A673 (cell line): ENCODE data around the gene MSRB1. TPM values are rescaled to one million over a fixed set of nuclear protein-coding genes. Genes with fewer than 3 reads are reported as not detected.

ENCODE experiments used
- BruUV-seq: library from RNA; stranded (reverse); fragments of 400-500 nt; replicated peaks from 2 replicates; lab custom pipeline; 2021; lab: Mats Ljungman, UMichigan
- CTCF ChIA-PET: fragments of 300-600 bp; sonication (Branson Sonifier 250); formaldehyde crosslinking; loops from one replicate; lab custom pipeline; 2022; ENCODE audit warnings: antibody characterized with exemption; lab: Charles Lee
- POLR2A ChIA-PET: fragments of 300-600 bp; sonication (Branson Sonifier 250); formaldehyde crosslinking; loops from one replicate; lab custom pipeline; 2022; ENCODE audit warnings: antibody characterized with exemption; ENCODE audit not compliant: low non-redundant PET; lab: Charles Lee
- DNase-seq: peaks from one replicate; pipeline ENCODE4 v3.0.0-alpha.2; 2015; ENCODE audit warnings: low spot score
- H3K27ac ChIP-seq: fragments of 200-600 bp; sonication (generic); 2 replicates; pipeline ENCODE4 v1.5.1; 2016; ENCODE audit warnings: mixed run types, low read depth, mild to moderate bottlenecking, mixed read lengths, antibody characterized with exemption, low read length; ENCODE audit not compliant: poor library complexity, severe bottlenecking
- H3K27me3 ChIP-seq: fragments of 200-600 bp; sonication (generic); replicated peaks from 2 replicates; pipeline ENCODE4 v1.6.1; 2017; ENCODE audit warnings: mixed run types, low read depth, mild to moderate bottlenecking, mixed read lengths, antibody characterized with exemption, low read length; ENCODE audit not compliant: insufficient read depth, poor library complexity
- H3K36me3 ChIP-seq: fragments of 200-600 bp; sonication (generic); 2 replicates; pipeline ENCODE4 v1.6.1; 2016; ENCODE audit warnings: mixed run types, mild to moderate bottlenecking, mixed read lengths, antibody characterized with exemption, low read length; ENCODE audit not compliant: insufficient read depth, poor library complexity, severe bottlenecking
- H3K4me1 ChIP-seq: fragments of 200-600 bp; sonication (generic); 2 replicates; pipeline ENCODE4 v1.6.1; 2017; ENCODE audit warnings: mixed run types, mild to moderate bottlenecking, mixed read lengths, antibody characterized with exemption, low read length; ENCODE audit not compliant: insufficient read depth, poor library complexity, severe bottlenecking
- H3K4me3 ChIP-seq: fragments of 200-600 bp; sonication (generic); 2 replicates; pipeline ENCODE4 v1.5.1; 2016; ENCODE audit warnings: low read depth, mixed run types, mild to moderate bottlenecking, mixed read lengths, low read length; ENCODE audit not compliant: poor library complexity, severe bottlenecking
- H3K9me3 ChIP-seq: fragments of 200-600 bp; sonication (generic); 2 replicates; pipeline ENCODE4 v1.6.1; 2016; ENCODE audit warnings: mixed run types, low read depth, mild to moderate bottlenecking, mixed read lengths, antibody characterized with exemption, low read length; ENCODE audit not compliant: poor library complexity, severe bottlenecking
- CTCF ChIP-seq: fragments of 300-800, 200-600 bp; sonication (generic); conservative IDR thresholded peaks from 2 replicates; pipeline ENCODE4 v1.5.1; 2017; ENCODE audit warnings: low read depth, mild to moderate bottlenecking, antibody characterized with exemption, low read length, moderate library complexity, mixed read lengths
- EZH2 ChIP-seq: fragments of 200-600 bp; sonication (generic); IDR thresholded peaks from 2 replicates; pipeline ENCODE4 v1.6.1; 2017; ENCODE audit warnings: borderline replicate concordance, low read depth, mild to moderate bottlenecking, mixed read lengths, antibody characterized with exemption, low read length; ENCODE audit not compliant: poor library complexity, severe bottlenecking
- intact Hi-C: fragments of 100-400 bp; cut with micrococcal nuclease; formaldehyde crosslinking; loops from one replicate; pipeline ENCODE4 v1.10.0; 2022; ENCODE audit not compliant: unreplicated experiment
- total RNA-seq: library from RNA; stranded (reverse); gene quantifications from 2 replicates; pipeline ENCODE4 v1.2.3, GENCODE V29; 2021

MSRB1 gene
- total RNA-seq, 1 experiment from 2014 or later: 17.7 TPM

GRCh38 chr16:1918351-1919326, 24.4 kb downstream of the MSRB1 start, which contains the start of gene HS3ST6:
Gene HS3ST6, minus strand, starts transcription at chr16:1918415. Its CDS starts 92 bp downstream, at chr16:1918323.
- POLR2A ChIA-PET: no interaction called here
- Histone ChIP-seq H3K4me1 (peaks cover 5% of the 10 kb centered on the region), H3K27ac (no peak within 1 kb of the TSS), H3K4me3 (no peak within 1 kb of the TSS), H3K9me3 (no peaks in the 10 kb centered on the region), H3K36me3 (no peaks in the 10 kb centered on the region), H3K27me3 (peaks cover 60% of the 10 kb centered on the region)
- CTCF ChIA-PET: no interaction called here
- BruUV-seq: no TSS peak
- TF ChIP-seq EZH2: peak; percentile 88
- no peak for TF ChIP-seq CTCF
- DNase-seq: no peak
- intact Hi-C loops: no loop called here

GRCh38 chr16:1917665-1918350, 25.2 kb downstream of the MSRB1 start:
- TF ChIP-seq CTCF (no peak), EZH2 (peak; percentile 98)
- Histone ChIP-seq H3K4me3 (no peak overlapping the region), H3K27ac (no peak overlapping the region), H3K27me3 (peaks cover 60% of the 10 kb centered on the region), H3K9me3 (no peaks in the 10 kb centered on the region), H3K4me1 (no peaks in the 10 kb centered on the region), H3K36me3 (no peaks in the 10 kb centered on the region)
- intact Hi-C loops: no loop called here
- BruUV-seq: no TSS peak
- CTCF ChIA-PET: no interaction called here
- POLR2A ChIA-PET: no interaction called here
- DNase-seq: no peak

- no peak overlapping the region for H3K4me3 ChIP-seq
- H3K9me3 ChIP-seq: no peaks in the 10 kb centered on the region
Observed at GRCh38 chr16:1917056-1917664, 25.8 kb downstream of the MSRB1 start.

More at GRCh38 chr16:1917056-1917664, 25.8 kb downstream of the MSRB1 start:
- no TSS peak for BruUV-seq
- Histone ChIP-seq H3K27ac (no peak overlapping the region), H3K36me3 (no peaks in the 10 kb centered on the region), H3K4me1 (no peaks in the 10 kb centered on the region), H3K27me3 (peaks cover 60% of the 10 kb centered on the region)
- intact Hi-C loops: no loop called here
- ChIA-PET CTCF (no interaction called here), POLR2A (no interaction called here)
- TF ChIP-seq EZH2: no peak
- no peak for TF ChIP-seq CTCF
- no peak for DNase-seq
